ENCODE measurements around the gene TPRN.

- TF ChIP-seq EZH2phosphoT487 (conservative IDR thresholded peaks at IDR 0.05; ENCODE audit: low read length) (no peak), CTCF (IDR thresholded peaks at IDR 0.05; ENCODE audit: insufficient read depth, low read length, poor library complexity, severe bottlenecking) (no peak)
These were observed 32.8 kb upstream of the TPRN start for GRCh38 chr9:137233143-137233980.
